GM18951 (cell line): ENCODE measurements around the gene SERPINF2.
"Not testable (repeated sequence)": the region's sequence is repeated elsewhere in the genome, so short reads cannot be mapped to it uniquely, and the experiment has no call there.

Experiments
- POLR2A ChIP-seq: IDR thresholded peaks from 4 replicates; pipeline ENCODE4 v1.6.1; 2011; ENCODE audit warnings: mild to moderate bottlenecking; ENCODE audit not compliant: insufficient read length, insufficient read depth; ENCODE audit errors: extremely low read depth
- in situ Hi-C: fragments of 300-500 bp; cut with MboI; formaldehyde crosslinking; loops from one replicate; pipeline ENCODE4 v1.12.0; 2022; ENCODE audit warnings: low sequenced_read_pairs, mixed read lengths, inconsistent platforms; ENCODE audit not compliant: unreplicated experiment

The SERPINF2 gene

DNA sequence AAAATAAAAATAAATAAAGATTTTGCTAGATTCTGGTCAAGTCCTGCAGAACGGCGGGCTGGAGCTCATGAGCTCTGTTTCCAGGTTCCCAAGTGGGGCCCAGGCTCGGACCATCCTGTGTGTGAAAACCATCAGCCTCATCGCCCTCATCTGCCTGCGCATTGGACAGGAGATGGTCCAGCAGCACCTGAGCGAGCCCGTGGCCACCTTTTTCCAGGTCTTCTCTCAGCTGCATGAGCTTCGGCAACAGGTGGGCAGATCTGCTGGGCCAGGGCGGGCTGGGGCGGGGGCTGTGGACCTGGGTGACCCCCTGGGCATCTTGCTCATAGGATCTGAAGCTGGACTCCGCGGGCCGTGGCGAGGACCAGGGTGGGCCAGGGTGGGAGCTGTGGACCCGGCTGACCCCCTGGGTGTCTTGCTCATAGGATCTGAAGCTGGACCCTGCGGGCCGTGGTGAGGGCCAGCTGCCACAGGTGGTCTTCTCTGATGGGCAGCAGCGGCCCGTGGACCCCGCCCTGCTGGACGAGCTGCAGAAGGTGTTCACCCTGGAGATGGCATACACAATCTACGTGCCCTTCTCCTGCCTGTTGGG is 10.3 kb upstream of the SERPINF2 start:
- TF ChIP-seq POLR2A, result no peak

DNA sequence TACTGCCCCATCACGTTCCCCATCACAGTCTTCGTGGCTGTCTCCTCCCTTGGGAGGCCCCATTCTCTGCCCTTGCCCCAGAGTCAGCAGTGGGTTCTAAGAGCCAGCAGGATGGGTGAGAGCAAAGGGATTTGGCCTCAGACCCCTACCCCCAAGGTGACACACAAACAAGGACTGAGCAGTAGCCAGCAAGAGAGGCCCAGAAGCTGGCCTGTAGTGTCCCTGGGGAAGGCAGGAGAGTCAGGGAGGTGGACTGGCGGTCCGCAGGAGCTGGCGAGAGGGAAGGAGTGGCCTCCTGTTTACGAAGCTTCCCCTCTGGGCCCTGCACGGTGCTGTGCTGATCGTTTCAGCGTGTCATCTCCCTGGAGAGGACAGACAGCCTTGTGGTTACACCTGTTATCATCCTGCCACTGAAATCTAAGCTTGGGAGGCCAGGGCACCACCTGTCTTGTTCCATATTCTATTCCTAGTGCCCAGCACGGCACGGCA is 9.8 kb upstream of the SERPINF2 start:
- no peak for TF ChIP-seq POLR2A

More for the DNA sequence above, 10.3 kb upstream of the SERPINF2 start:
- in situ Hi-C loops, result no loop called here

DNA sequence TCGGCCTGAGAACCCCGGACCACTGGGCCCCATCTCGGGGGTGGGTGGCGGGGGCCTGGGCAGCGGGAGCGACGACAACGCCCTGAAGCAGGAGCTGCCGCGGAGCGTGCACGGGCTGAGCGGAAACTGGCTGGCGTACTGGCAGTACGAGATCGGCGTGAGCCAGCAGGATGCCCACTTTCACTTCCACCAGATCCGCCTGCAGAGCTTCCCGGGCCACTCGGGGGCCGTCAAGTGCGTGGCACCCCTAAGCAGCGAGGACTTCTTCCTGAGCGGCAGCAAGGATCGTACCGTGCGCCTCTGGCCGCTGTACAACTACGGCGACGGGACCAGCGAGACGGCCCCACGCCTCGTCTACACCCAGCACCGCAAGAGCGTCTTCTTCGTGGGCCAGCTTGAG is 8.9 kb upstream of the SERPINF2 start:
- no peak for TF ChIP-seq POLR2A
- in situ Hi-C loops, result no loop called here

More for the DNA sequence above, 9.8 kb upstream of the SERPINF2 start:
- in situ Hi-C loops, result no loop called here

- in situ Hi-C loops, result no loop called here
- TF ChIP-seq POLR2A, result no peak
Measured at GRCh38 chr17:1735418-1735817, 7.3 kb upstream of the SERPINF2 start.

DNA sequence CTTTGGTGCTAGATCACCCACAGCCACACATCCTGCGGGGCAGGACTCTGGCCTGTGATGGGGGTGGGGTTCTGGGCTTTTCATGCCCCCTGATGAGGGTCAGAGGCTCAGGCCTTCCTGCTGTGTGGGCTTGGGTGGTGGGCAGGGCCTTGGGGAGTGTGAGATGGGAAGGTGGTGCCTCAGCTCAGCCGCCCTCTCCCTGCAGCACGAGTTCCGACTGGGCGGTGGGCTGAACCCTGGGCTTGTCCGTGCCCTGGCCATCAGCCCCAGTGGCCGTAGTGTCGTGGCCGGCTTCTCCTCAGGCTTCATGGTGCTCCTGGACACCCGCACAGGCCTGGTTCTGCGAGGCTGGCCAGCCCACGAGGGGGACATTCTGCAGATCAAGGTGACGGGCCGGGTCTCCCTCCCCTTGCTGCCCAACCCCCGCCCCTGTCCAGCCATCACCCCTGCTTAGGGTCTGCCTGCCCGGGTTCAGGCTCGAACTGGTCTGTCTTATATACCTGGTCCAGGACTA is 6.8 kb upstream of the SERPINF2 start:
- in situ Hi-C loops, result no loop called here
- no peak for TF ChIP-seq POLR2A

GRCh38 chr17:1736348-1737281 is 6.1 kb upstream of the SERPINF2 start:
- in situ Hi-C loops, result no loop called here

DNA sequence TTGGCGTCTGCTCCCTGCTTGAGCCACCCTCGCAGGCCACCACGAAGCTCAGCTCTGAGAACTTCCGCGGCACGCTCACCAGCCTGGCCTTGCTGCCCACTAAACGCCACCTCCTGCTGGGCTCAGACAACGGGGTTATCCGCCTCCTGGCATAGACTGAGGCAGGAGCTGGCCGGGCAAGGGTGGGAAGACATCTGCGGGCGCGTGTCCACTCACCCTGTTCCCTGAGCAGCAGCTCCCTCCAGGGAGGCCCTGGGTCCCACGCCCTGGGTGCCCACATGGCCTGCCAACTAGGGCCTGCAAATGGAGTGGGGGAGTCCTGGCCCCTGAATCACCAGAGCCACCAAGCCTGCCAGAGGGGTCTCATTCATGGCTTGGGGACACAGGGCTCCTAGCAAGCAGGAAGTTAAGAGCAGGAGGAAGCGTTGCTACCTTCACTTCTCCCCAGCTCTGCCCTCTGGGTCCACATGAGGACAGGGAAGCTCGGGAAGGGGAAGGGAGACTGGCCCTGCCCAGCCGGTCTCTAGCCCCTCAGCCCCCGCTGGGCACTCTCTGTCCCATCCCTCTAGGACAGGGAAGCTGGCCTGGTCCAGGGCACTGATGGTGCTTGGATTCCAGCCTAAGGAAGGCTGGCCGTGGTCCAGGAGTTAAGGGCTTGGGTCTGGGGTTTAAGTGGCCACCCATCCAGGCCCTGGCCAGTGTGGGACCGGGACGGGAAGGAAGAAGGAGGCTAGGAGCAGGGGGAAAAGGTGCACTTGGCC is 5.0 kb upstream of the SERPINF2 start:
- no peak for TF ChIP-seq POLR2A
- in situ Hi-C loops, result no loop called here

More at GRCh38 chr17:1736348-1737281, 6.1 kb upstream of the SERPINF2 start:
- no peak for TF ChIP-seq POLR2A

GRCh38 chr17:1741899-1742298 is 772 bp upstream of the SERPINF2 start:
- in situ Hi-C loops, result not testable (repeated sequence)

DNA sequence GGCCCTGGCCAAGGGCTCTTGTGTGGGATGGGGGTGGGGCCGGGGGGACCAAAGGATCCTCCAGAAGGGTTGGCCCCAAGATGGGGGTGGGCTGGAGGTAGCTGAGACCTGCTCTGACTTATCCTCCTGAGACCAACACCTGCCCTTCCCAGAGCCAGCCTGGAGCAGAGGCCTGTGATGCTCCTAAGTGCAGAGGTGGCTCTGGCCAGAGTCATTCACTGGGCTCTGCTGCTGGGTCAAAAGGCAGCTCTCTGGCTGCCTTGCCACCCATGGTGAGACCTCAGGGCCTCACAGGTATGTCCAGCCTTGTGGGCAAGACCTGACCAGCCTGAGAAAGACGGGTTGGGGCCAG is 393 bp downstream of the SERPINF2 start:
- no peak for TF ChIP-seq POLR2A
- in situ Hi-C loops, result no loop called here

GRCh38 chr17:1744551-1745512 is 2.2 kb downstream of the SERPINF2 start:
- in situ Hi-C loops, result no loop called here
- no peak for TF ChIP-seq POLR2A

DNA sequence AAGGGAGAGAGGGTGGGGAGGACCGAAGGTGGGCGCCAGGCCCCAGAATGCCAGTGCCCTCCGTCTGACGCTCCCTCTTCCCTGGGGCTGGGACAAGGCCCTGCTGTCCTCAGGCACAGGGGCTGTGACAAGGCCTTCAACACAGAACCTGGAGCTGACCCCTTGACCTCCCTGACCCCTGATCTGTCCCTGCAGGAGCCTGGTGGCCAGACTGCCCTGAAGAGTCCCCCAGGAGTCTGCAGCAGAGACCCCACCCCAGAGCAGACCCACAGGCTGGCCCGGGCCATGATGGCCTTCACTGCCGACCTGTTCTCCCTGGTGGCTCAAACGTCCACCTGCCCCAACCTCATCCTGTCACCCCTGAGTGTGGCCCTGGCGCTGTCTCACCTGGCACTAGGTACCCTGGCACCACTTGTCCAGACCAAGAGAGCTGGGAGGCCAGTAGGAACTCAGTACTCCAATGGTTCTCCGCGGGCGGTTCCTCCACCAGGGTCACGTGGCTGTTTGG is 2.9 kb downstream of the SERPINF2 start:
- no peak for TF ChIP-seq POLR2A
- in situ Hi-C loops, result no loop called here

GRCh38 chr17:1746975-1747543 is 4.4 kb downstream of the SERPINF2 start:
- no peak for TF ChIP-seq POLR2A
- in situ Hi-C loops, result no loop called here
